Activated naive CD4-positive, alpha-beta T cell treated with anti-CD3 and anti-CD28 coated beads, Interleukin-2, amount 50 U/mL, for 16 hours (primary cell): ENCODE measurements around the gene DCST1.

Experiments used
- DNase-seq: peaks from one replicate; pipeline ENCODE4 v3.0.0-alpha.2; 2020

The DCST1 gene

DNA sequence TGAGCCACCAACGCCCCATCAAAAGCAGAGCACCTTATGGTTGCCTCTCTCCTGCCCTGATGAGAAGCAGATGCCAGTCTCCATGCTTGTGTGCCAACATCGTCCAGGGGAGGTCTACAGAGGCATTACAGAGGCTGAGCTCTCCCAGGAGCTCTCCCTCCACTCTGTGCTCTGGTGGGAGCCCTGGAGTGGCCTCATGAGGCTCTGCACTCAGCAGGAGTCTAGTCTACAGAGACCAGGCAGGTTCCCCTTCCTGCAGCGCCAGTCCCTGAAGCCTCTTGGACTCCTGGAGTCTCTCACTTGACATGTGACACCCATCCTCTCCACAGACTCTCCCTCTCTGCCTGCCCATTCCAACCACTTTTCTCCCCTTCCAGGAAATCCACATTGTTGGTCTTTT lies 3.4 kb downstream of the DCST1 start:
- DNase-seq = no peak

DNA sequence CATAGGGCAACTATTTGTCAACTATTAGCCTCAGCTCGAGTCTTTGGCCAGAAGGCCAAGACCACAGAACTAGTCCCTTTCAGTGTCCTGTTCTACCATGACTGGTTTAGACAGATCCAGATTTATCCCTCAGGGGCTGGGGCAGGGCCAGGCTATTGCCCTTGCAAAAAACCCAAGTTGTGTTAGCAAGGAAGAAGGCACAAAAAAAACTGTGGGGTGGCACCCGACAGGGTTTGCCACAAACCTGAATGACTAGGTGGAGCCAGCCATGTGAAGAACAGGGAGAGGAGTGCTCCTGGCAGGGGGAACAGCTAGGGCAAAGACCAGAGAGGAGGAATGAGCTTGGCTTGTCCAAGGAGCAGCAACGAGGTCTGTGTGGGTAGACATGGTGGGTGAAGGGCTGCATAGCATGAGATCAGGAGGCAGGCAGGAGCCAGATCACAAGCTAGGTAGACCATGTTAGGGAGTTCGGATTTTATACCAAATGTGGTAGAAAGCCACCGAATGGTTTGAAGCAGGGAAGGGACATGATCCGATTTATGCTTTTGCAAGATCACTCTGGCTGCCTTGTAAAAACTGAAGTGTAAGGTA lies 4.3 kb downstream of the DCST1 start:
- no peak for DNase-seq

DNA sequence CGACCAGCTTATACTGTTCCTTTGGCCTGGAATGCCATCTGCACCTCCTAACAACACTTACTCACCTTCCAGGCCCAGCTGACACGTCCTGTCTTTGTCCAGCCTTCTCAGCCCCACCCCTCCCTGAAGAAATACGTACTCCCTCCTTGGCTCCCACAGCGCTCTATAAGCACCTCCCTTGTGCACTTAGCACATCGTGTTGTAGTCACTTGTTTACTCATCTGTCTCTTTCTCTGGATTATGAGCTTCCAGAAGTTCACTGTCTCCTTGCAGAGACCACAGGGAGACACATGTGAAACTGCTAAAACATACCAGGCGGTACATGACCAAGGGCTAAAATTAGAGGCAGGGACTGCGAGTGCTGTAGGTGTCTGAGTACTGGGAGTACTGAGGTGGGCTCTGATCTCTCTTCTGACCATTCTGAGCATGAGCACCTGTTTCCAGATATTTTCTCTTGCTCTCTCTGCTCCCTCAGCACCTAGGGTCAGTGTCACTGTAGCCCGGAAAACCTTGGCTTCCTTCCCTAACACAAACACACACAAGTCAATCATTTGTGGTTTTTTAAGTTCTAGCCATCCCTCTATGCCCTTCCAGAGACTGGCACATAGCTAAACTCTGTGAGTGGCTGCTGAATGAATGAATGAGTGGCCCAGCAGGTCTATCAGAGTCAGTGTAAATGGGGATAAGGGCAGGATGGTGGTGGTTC lies 5.1 kb downstream of the DCST1 start:
- no peak for DNase-seq

DNA sequence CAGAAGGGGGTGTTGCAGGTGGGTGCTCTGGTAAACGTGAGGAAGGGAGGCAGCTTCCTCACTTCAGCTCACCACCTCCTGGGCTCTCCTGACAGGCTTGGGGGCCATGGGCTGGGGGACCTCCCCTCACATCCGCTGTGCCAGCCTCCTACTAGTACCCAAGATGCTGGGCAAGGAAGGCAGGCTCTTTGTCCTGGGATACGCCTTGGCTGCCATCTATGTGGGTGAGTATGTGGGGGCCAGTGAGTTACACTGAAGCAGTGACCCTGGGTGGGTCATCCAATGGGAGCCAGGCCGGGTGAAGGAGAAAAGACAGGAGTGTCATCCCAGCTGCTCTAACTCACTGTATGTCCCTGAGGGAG lies 5.7 kb downstream of the DCST1 start:
- DNase-seq = no peak

DNA sequence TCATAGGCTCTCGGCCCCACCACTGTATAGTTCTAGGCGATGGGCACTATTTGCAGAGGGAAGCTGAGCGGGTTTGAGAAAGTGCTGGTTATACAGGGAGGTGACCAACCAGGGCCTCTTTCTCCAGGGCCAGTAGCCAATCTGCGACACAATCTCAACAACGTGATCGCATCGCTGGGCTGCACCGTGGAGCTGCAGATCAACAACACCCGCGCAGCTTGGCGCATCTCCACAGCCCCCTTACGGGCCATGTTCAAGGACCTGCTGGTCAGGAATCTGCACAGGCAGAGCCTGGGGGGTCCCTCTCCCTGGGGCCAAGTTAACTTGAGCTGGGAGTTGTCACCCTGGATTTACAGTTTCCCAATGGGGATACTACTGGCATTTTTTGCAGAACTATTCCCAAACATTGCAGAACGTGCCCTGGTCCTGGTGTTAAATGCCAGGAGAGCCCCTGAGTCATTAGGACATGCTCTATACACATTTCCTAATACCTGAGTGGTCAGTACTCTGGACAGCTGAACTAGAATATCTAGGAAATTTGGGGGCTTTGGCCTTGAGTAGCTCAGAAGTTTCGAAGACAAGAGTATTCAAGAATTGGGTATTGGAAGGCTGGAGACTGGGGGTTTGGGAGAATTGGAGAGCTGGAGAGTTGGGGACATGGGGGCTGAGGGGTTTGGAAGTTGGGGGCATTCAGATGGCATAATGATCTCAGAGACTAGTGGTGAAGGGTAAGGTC lies 6.9 kb downstream of the DCST1 start:
- DNase-seq = no peak

DNA sequence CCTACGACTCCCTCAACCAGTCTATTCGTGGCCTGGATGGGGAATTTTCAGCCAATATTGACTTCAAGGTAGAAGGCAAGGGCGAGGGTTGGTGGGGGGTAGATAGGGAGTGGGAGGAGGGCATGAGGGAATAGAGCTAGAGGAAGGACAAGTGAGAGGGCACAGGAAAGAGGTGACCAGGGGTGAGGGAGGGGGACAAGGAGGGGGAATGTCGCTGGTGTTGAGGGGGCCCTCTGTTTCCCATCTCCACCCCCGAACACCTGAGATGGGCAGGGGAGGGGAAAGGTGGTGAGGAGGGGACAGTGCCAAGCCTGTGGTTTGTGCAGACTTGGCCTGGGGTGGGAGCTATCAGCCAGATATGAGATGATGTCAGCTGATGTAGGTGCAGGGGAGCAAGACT lies 9.2 kb downstream of the DCST1 start:
- no peak for DNase-seq

DNA sequence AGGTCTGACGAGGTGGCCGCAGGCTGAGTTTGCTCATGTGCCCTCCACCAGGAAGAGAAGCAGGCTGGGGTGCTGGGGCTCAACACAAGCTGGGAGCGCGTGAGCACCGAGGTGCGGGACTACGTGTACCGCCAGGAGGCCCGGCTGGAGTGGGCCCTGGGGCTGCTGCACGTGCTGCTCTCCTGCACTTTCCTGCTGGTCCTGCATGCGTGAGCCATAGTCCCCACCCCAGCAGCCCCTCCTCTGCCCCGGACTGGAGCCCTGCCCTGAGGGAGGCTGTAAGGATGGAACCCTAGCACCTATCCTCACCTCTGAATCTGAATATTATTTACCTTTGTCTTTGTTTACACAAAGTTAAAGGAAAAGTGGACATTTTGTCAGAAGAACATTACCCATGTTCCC lies 9.7 kb downstream of the DCST1 start:
- DNase-seq = no peak

DNA sequence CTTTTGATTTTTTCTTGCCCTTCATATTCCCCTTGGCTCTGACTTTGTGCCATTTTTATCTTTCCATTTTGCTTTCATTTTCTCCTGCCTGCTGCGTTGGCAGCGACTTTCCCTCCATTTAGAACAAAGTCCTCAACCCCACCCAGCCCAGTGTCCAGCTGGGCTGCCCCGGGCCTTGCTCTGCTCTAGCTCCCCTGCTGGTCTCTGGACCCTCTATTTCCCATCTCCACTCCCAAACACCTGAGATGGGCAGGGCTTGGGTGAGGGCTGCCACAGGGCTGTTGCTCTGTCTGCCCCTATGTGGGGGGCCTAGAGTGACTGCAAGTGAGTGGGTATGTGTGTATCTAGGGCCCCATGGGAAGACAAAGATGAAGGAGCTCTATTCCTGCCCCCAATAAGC lies 10.2 kb downstream of the DCST1 start:
- DNase-seq = no peak

DNA sequence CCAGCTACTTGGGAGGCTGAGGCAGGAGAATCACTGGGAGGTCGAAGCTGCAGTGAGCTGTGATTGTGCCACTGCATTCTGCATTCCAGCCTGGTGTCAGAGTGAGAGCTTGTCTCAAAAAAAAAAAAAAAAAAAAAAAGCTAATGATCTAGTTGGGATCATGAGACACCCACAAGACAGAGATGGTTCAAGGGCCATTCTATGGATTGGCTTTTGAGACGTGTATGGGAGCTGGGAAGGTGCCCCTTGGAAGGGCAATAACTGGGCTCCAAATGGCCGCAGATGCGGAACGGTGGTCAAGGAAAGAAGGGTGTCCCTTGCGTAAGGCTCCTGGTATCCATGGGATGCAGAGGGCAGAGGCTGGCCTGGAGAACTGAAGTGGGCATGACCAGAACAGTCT lies 10.7 kb downstream of the DCST1 start:
- DNase-seq = no peak

DNA sequence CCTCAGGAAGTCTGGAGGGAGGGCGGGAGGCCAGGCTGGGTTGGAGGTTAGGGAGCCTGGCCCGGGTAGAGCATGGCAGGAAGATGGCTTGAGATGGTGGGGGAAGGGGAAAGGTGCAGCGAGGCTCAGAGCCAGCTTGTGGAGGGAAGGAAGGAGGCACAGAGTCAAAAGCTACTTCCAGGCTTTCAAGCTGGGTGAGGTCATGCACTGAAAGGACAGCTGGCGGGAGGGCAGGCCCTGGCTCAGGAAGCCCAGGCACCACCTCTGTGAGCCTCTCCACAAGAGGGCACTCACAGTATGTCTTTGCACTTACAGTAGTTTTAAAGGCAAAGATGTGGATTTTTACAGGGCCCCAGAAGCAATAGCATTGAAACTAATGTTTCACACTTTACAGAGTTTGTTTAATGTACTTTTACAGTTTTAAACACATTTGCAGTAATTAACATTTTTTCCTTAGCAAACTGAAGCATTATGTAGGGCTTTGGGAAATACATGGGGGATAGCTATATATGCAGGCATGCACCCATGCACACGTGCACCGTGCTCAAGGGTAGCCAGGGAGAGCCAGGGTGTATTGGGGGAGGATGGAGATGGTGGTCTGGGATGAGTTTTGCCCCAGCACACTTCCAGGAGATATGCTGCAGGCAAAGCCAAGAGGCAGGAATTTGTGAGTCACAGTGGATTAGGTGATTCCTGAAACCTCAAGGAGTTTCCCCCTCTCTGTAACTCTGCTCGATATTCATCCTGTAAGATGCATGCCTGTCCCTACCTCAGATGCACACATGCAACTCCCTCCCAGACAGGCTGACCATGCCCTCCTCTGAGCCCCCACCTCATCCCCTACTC lies 11.4 kb downstream of the DCST1 start:
- DNase-seq = peak; percentile 60

DNA sequence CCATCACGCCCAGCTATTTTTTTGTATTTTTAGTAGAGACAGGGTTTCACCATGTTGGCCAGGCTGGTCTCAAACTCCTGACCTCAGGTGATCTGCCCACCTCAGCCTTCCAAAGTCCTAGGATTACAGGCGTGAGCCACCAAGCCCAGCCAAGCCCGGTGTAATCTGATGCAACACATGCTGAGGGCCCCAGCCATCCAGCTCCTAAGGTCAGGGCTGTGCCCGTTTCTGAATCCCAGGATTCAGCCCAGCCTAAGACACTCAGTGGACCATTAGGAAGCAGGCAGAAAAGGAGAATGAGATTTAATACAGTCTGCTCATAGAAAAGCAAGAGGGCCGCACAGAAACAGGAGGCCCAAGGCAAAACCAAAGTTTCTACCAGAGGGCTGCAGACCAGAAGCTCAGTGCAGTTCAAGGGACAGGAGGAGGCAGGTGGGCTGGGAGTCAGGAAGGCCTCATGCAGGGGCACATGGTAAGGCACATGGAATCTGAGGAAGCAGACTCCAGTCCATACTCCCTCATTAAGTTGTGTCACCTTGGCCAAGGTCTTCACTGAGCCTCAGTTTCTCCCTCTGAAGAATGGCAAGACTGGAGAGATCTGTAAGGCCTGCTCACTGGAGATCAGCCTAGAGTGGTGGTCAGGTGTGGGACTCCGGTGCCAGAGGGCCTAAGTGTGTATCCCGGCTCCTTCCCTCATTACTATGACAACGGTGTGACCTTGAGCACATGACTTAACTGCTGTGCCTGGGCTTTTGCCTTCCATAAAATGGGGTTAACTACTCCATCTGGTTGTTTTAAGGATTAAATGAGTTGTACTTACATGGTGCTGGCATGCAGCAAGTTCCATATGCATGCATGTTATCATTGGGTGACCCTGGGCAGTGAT lies 15.1 kb downstream of the DCST1 start:
- DNase-seq = no peak

DNA sequence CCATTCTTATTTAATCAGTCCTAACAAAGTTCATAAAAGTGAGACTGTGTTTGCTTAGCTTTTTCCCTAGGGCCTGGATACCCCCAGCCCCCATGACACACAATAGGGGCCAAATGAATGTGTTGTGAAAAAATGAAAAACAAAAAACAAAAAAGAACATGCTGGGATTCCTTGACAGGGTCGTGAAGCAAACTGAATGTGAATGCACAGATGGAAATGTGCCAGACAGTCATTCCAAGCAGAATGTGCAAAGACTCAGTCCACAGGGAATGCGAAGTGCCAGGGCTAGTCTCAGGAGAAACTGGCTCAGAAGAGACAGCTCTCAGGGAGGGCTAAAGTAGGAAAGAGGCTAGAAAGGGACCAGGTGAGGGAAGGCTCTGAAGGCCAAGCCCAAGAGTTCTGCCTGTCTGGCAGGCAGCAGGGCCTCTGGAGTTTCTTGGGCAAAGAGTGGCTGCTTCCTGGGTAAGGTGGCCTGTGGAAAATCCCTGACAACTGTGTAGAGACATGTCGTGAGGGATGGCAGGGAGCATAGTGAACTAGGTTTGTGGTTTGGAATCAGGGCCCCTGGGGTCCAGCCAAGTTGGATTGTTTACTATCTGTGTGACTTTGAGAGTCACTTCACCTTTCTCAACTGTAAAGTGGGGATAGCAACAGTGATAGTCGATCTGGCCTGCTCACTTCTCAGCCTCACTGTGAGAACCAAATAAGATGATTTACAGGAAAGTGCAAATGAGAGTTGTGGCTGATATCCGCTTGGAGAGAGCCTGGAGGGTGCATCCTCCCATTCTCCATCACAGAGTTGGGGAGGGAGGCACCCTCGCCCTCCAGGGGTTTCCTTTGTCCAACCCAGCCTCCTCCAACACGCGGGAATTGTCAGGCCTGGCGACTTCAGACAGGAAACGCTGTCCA lies 16.3 kb downstream of the DCST1 start:
- DNase-seq = no peak

DNA sequence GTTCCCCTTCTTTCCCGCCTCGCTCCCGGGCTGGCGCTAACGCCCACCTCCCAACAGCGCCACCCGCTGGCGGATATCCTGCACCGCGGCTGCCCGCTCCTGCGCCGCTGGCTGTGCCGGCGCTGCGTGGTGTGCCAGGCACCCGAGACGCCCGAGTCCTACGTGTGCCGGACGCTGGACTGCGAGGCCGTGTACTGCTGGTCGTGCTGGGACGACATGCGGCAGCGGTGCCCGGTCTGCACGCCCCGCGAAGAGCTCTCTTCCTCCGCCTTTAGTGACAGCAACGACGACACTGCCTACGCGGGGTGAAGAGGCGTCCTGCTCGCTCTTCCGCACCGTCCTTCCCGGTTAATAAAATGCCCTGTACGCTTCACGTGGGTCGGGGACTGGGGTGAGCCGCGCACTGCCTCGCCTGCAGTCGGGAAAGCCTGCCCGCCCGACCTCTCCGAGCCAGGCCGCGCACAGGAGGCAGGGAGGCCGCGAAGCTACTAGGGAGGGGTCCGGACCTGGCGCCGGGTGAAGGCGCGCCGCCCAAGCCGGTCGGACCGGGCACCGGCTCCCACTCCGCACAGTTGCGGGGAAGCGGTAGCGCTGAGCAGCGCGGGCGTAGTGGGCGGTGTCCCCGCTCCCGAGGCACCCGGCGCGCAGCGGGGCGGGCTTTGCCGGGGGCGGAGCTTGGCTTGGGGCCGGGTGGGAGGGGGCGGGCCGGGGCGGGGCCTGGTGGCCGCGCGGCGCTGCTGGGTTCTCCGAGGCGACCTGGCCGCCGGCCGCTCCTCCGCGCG lies 17.1 kb downstream of the DCST1 start, which contains the start of gene ADAM15:
Gene ADAM15 (plus strand): TSS at position 757 of the 782 bp plus-strand sequence. CDS start 71 bp downstream, outside the sequence.
- DNase-seq = peak; percentile 81

DNA sequence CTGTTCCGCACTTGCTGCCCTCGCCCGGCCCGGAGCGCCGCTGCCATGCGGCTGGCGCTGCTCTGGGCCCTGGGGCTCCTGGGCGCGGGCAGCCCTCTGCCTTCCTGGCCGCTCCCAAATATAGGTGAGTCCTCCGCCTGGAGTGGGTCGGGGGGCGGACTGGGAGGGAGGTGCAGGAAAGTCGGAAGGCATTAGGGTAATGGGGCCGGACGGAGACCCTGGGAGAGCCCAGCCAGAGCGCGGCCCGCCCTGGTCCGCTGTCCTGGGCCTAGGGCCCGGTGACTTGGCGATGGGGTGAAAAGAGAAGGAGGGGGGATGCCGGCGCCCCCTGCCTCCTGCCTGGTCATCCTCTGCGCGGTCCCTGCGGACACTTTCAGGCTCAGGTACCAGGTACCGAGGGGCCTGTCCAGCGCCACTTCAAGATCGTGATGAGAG lies 17.7 kb downstream of the DCST1 start:
- no peak for DNase-seq

DNA sequence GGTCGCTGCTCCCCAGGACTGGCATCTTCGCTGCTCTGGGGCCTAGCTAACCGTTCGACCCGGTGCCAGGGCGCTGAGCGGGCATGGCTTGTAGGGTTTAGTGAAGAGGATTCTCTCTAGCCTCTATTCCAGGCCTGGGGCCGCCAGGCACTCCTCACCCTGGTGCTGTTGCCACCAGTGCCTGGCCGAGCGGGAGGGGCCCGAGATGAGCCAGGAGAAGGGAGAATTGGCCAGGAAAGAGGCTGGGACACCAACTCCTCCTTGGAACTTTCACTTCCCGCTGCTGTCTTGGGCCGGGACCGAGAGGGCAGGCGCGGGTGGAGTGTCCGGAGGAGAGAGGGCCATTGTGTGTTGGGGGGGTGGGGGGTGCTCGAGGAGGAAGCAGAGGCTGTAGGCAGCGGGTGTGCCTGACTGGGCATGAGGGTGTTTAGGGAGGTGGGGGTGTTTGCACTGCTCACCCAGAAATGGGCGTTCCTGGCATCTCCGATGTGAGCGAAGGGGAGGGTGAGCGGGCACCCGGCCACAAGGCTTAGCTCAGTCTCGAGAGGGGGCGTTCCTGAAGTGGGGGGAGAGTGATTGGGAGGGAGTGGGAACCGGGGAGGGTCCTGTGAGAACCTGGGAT lies 18.3 kb downstream of the DCST1 start:
- peak; percentile 54 for DNase-seq

DNA sequence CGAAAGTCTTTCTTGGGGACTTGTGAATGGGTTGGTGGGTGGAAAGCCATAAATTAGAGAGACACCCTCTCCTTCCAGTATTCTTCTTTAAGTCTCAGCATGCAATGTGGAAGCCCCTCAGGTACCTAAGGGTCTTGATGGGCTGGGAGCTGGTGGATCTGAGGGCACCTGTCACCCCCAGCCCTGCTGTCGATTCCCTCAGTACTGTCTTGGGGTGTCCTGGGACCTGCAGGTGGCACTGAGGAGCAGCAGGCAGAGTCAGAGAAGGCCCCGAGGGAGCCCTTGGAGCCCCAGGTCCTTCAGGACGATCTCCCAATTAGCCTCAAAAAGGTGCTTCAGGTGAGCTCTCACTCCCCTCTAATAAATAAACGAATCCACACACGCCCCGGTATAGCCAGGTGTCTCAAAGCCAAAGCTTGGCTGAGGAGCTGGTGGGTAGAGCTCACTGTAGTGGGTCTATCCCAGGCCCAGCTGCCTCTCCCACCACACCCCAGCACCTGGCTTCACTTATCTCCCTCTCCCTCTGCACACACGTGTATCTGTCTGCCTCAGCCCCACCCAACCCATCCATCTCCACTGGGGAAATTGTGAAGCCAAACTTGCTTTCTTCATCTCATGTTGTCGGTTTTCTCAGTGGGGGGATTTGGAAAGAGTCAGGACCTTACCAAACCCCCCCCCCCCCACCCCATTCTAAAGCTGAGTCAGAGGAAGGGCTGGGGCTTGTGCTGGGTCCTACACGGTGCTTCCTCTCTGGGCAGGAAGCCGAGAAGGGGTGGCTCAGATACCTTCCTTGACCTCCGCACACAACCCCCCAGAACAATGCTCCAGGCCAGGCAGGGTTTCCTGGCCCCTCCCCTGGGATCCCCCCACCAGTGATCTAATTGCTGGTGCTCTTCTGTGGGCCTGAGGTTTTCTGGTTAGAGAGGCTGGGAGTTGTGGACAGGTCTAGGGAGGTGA lies 19.1 kb downstream of the DCST1 start:
- no peak for DNase-seq

DNA sequence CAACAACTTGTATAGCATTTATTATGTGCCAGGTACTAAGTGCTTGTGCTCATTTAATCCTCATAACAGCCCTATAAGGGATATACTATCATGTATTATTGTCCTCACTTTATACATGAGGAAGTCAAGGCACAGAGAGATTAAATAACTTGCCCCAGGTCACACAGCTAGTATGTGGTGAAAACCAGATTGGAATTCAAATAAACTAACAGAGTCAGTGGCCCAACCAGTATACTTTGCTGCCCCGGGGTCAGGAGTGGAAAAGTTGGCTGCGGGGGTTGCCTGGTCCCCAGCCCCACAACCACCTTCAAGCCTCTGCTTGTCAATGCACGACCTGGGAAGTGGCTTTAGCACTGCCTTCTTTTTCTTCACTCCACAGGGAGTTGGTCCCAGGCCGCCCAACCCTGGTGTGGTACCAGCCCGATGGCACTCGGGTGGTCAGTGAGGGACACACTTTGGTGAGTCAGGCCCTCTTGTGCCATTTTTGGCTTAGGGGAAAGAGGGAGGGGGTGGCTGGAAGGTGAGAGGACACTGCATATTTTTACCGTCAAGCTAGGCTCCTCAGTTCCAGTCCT lies 20.0 kb downstream of the DCST1 start:
- DNase-seq = no peak

DNA sequence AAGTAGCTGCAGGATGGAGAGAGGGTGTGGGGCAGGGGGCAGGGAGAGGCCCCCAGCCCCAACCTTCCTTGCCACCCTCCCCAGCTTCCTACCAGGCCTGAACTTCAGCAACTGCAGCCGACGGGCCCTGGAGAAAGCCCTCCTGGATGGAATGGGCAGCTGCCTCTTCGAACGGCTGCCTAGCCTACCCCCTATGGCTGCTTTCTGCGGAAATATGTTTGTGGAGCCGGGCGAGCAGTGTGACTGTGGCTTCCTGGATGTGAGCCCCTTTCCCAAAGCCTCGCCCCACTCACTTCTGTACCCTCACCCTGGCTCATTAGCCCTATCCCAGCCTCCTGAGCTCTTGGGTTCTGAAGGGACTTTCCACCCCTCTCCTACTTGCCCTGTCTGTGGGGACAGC lies 23.5 kb downstream of the DCST1 start:
- no peak for DNase-seq
